HepG2 (cell line): Measurements from ENCODE around the gene FAM219A. TPM values are rescaled to one million over a fixed set of nuclear protein-coding genes. Genes with fewer than 3 reads are reported as not detected.

Source experiments
- ATAC-seq: fragments of 200-7000 bp; cut with Tn5 transposase; 3 replicates; pipeline ENCODE4 v1.9.1; 2020; ENCODE audit warnings: mild to moderate bottlenecking, moderate library complexity
- BruUV-seq: library from RNA; stranded (reverse); fragments of 400-500 nt; replicated peaks from 2 replicates; lab custom pipeline; 2021; lab: Mats Ljungman, UMichigan
- CTCF ChIA-PET: fragments of 300-600 bp; formaldehyde crosslinking; extraction: SDS; loops from one replicate; lab custom pipeline; 2021; ENCODE audit warnings: low total read pairs, inconsistent platforms, low intra/inter-chr PET ratio; lab: Yijun Ruan, JAX
- POLR2A ChIA-PET: fragments of 350-600 bp; sonication (Branson Sonifier 250); formaldehyde crosslinking; loops from one replicate; lab custom pipeline; 2020; ENCODE audit warnings: antibody characterized with exemption, inconsistent platforms; lab: Yijun Ruan, JAX
- DNase-seq: peaks from one replicate; pipeline ENCODE4 v3.0.0-alpha.2; 2015; ENCODE audit warnings: low spot score
- FAIRE-seq: peaks from 3 replicates; lab custom pipeline; 2011; peaks lifted over from hg19 to GRCh38; lab: Jason Lieb, UNC
- H2AFZ ChIP-seq: one replicate; pipeline ENCODE4 v1.6.1; 2011; ENCODE audit warnings: low read length, inconsistent platforms
- H3K27ac ChIP-seq: fragments of 300-600 bp; 3 replicates; pipeline ENCODE4 v1.8.0; 2011; ENCODE audit warnings: mixed run types, mild to moderate bottlenecking, mixed read lengths, low read length, inconsistent platforms; ENCODE audit not compliant: insufficient read depth; ENCODE audit errors: extremely low read length
- H3K27me3 ChIP-seq, 2 experiments: fragments of 200-600 bp in 1 of 2; 2 replicates in 1 of 2; 3 replicates in 1 of 2; pipeline versions ENCODE4 v1.6.0 to v1.8.0; 2011; ENCODE audit warnings: low read length in 2 of 2, mild to moderate bottlenecking in 2 of 2, moderate library complexity in 2 of 2, inconsistent platforms in 1 of 2; ENCODE audit not compliant: insufficient read depth in 2 of 2, control insufficient read depth in 1 of 2
- H3K36me3 ChIP-seq, 2 experiments: fragments of 200-600 bp in 1 of 2; replicated peaks in 1 of 2; 2 replicates in 1 of 2; 3 replicates in 1 of 2; pipeline versions ENCODE4 v1.5.1 to v1.8.0; 2011; ENCODE audit warnings: low read length in 2 of 2, inconsistent platforms in 1 of 2; ENCODE audit not compliant: insufficient read depth in 2 of 2, control insufficient read depth in 1 of 2
- H3K4me1 ChIP-seq: 2 replicates; pipeline ENCODE4 v1.5.1; 2012; ENCODE audit warnings: low read length, inconsistent platforms; ENCODE audit not compliant: insufficient read depth
- H3K4me2 ChIP-seq: 2 replicates; pipeline ENCODE4 v1.6.0; 2011; ENCODE audit warnings: low read depth, low read length, inconsistent platforms
- H3K4me3 ChIP-seq, 3 experiments: fragments of 200-600 bp in 1 of 3; sonication (generic), shearing (Covaris generic) in 1 of 3; replicated peaks in 1 of 3; 2 replicates each; pipeline ENCODE4 v1.5.1; 2011 to 2016; ENCODE audit warnings: low read length in 3 of 3, inconsistent platforms in 2 of 3, low read depth in 2 of 3, mild to moderate bottlenecking in 2 of 3, control low read depth in 1 of 3, mixed read lengths in 1 of 3; ENCODE audit not compliant: insufficient read depth in 1 of 3
- H3K79me2 ChIP-seq: one replicate; pipeline ENCODE4 v1.6.1; 2011; ENCODE audit warnings: low read length, inconsistent platforms; ENCODE audit not compliant: insufficient read depth
- H3K9ac ChIP-seq: 2 replicates; pipeline ENCODE4 v1.6.0; 2011; ENCODE audit warnings: mild to moderate bottlenecking, low read depth, low read length, inconsistent platforms; ENCODE audit not compliant: insufficient read depth
- H3K9me3 ChIP-seq: 2 replicates; pipeline ENCODE4 v1.5.1; 2012; ENCODE audit warnings: mild to moderate bottlenecking, low read length
- H4K20me1 ChIP-seq: 2 replicates; pipeline ENCODE4 v1.6.0; 2011; ENCODE audit warnings: inconsistent platforms, mild to moderate bottlenecking, low read length, moderate library complexity; ENCODE audit not compliant: insufficient read depth
- BORCS8-MEF2B ChIP-seq: sonication (generic); formaldehyde crosslinking; IDR thresholded peaks from 2 replicates; pipeline ENCODE4 v1.8.0; 2022; ENCODE audit warnings: mild to moderate bottlenecking, missing genetic modification reagents
- CCDC6 ChIP-seq: sonication (generic); formaldehyde crosslinking; IDR thresholded peaks from 2 replicates; pipeline ENCODE4 v1.8.1; 2022; ENCODE audit warnings: mild to moderate bottlenecking, missing genetic modification reagents, moderate library complexity
- ETV5 ChIP-seq: IDR thresholded peaks from 2 replicates; pipeline ENCODE4 v1.6.1; 2018; ENCODE audit warnings: missing biosample characterization, missing genetic modification reagents, inconsistent platforms, borderline replicate concordance
- FOSL2 ChIP-seq: sonication (generic); formaldehyde crosslinking; IDR thresholded peaks from 2 replicates; pipeline ENCODE4 v1.4.0; 2020; ENCODE audit warnings: missing genetic modification reagents
- MAZ ChIP-seq, 2 experiments: sonication (generic) in 1 of 2; formaldehyde crosslinking in 1 of 2; IDR thresholded peaks; 2 replicates each; pipeline versions ENCODE4 v1.5.0 to v1.6.1; 2012 to 2020; ENCODE audit warnings: low read depth in 2 of 2, mild to moderate bottlenecking in 2 of 2, borderline replicate concordance in 1 of 2, improper control_type of control experiment in 1 of 2, low read length in 1 of 2, missing genetic modification reagents in 1 of 2, moderate library complexity in 1 of 2
- NONO ChIP-seq, 2 experiments: fragments of 450-650 bp in 1 of 2; sonication (generic) in 1 of 2; formaldehyde crosslinking in 1 of 2; IDR thresholded peaks in 1 of 2; conservative IDR thresholded peaks in 1 of 2; 2 replicates each; pipeline versions ENCODE4 v1.6.1 to v1.8.0; 2017 to 2022; ENCODE audit warnings: mild to moderate bottlenecking in 1 of 2, missing genetic modification reagents in 1 of 2, moderate library complexity in 1 of 2
- PRMT3 ChIP-seq: sonication (generic); formaldehyde crosslinking; IDR thresholded peaks from 2 replicates; pipeline ENCODE4 v1.8.1; 2022; ENCODE audit warnings: low read depth, mild to moderate bottlenecking, moderate library complexity, missing genetic modification reagents, borderline replicate concordance
- RAD21 ChIP-seq: fragments of 450-650 bp; formaldehyde crosslinking; IDR thresholded peaks from 2 replicates; pipeline ENCODE4 v1.5.0; 2020; ENCODE audit warnings: mild to moderate bottlenecking
- RXRB ChIP-seq: IDR thresholded peaks from 2 replicates; pipeline ENCODE4 v1.6.1; 2016; ENCODE audit warnings: borderline replicate concordance, missing genetic modification reagents, missing compliant biosample characterization
- SALL1 ChIP-seq: sonication (generic); formaldehyde crosslinking; IDR thresholded peaks from 2 replicates; pipeline ENCODE4 v1.8.0; 2022; ENCODE audit warnings: mild to moderate bottlenecking, missing genetic modification reagents
- SALL2 ChIP-seq: sonication (generic); formaldehyde crosslinking; IDR thresholded peaks from 2 replicates; pipeline ENCODE4 v1.8.1; 2023; ENCODE audit warnings: mild to moderate bottlenecking, missing genetic modification reagents, inconsistent platforms
- SMAD3 ChIP-seq: sonication (generic); formaldehyde crosslinking; IDR thresholded peaks from 2 replicates; pipeline ENCODE4 v1.4.0; 2020; ENCODE audit warnings: missing genetic modification reagents
- ZFP62 ChIP-seq: sonication (generic); formaldehyde crosslinking; IDR thresholded peaks from 2 replicates; pipeline ENCODE4 v1.4.0; 2020; ENCODE audit warnings: missing genetic modification reagents
- ZMYM4 ChIP-seq: sonication (generic); formaldehyde crosslinking; IDR thresholded peaks from 2 replicates; pipeline ENCODE4 v1.8.1; 2023; ENCODE audit warnings: mild to moderate bottlenecking, missing genetic modification reagents
- ZNF841 ChIP-seq: sonication (generic); formaldehyde crosslinking; IDR thresholded peaks from 2 replicates; pipeline ENCODE4 v1.8.1; 2023; ENCODE audit warnings: missing genetic modification reagents, borderline replicate concordance
- whole genome bisulfite sequencing: methylation state at CpG from one replicate; pipeline ENCODE4 v1.1.6; 2017; ENCODE audit warnings: low lambda C conversion rate; 5-methylcytosine and 5-hydroxymethylcytosine counted together
- in situ Hi-C: cut with HindIII; loops from 2 replicates; pipeline ENCODE4 v1.10.0; 2017; ENCODE audit warnings: low pct_unique_long_range_greater_than_20kb; ENCODE audit not compliant: extremely low pct_ligation_motif_present
- intact Hi-C: fragments of 100-400 bp; cut with micrococcal nuclease; formaldehyde crosslinking; loops from one replicate; pipeline ENCODE4 v1.10.0; 2022; ENCODE audit not compliant: unreplicated experiment
- polyA plus RNA-seq, 8 experiments: library from polyadenylated mRNA; depleted of rRNA in 3 of 8; stranded (reverse) in 7 of 8; unstranded in 1 of 8; fragments of >200 nt; fragmentation: Illumina TruSeq in 4 of 8; extraction: Trizol in 4 of 8; gene quantifications; 2 replicates each; pipeline versions ENCODE4 v1.2.1 to v1.2.3, GENCODE V29; 2011 to 2016; ENCODE audit warnings: low read depth in 4 of 8, missing spikeins in 1 of 8, mixed read lengths in 1 of 8; ENCODE audit not compliant: insufficient read depth in 1 of 8
- total RNA-seq, 5 experiments: library from RNA; depleted of rRNA; stranded (reverse); fragments of >200 nt; fragmentation: Illumina TruSeq; extraction: Trizol; gene quantifications; 2 replicates each; pipeline ENCODE4 v1.2.3, GENCODE V29; 2016; ENCODE audit warnings: low read depth in 1 of 5
- TF ChIP-seq, protein P1 (sequence below): sonication (generic); formaldehyde crosslinking; IDR thresholded peaks from 2 replicates; pipeline ENCODE4 v1.9.0; 2022; ENCODE audit warnings: missing genetic modification reagents, mild to moderate bottlenecking, borderline replicate concordance
- TF ChIP-seq, protein P2 (sequence below): sonication (generic); formaldehyde crosslinking; IDR thresholded peaks from 2 replicates; pipeline ENCODE4 v1.5.1; 2020; ENCODE audit warnings: mild to moderate bottlenecking, missing genetic modification reagents

The FAM219A gene
- total and polyA plus RNA-seq, 2 of the 13 experiments (the other 11 are each of a cell fraction or from before 2014, with no cell fraction given) = 3.9 to 6.4 TPM

DNA sequence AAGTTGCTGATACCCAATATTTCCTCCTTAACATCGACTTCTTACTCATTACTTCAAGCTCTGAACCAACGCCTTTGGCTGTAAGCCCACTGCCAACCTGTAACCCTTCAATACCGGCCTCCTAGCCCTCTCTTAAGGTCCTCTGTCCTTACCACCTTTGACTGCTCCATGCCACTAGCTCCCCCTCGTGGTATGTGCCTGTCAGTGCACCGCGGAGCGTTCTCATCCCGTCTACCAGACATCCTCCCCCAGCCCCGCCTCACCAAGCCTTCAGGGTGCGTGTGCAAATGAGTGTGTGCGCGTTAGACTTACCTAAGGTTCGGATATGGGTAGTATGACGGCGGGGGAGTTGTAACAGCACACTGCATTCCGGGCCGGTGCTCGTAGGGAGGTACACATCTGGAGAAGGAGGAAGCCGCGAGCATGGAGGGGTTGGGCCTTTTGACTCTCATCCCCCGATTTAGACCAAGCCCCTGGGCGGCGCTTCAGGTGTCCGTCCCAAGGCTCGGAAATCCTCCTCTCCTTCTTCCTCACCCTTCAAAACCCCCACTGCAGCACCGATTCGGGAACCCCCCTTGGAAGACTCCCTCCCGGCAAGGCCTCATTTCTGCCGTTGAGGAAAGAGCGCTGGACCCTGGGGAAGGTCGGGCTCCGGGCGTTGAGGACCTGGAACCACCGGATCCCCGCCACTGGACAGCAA lies 78.9 kb downstream of the FAM219A start:
- H3K9ac ChIP-seq = peak overlapping the region; percentile 46
- BruUV-seq = no TSS peak
- peaks cover 11% of the 10 kb centered on the region for H3K79me2 ChIP-seq
- H2AFZ ChIP-seq = peak overlapping the region; percentile 59
- 2% methylated on average over 27 of the region's 35 CpGs for WGBS
- peaks cover 61% of the 10 kb centered on the region for H3K4me1 ChIP-seq
- in situ Hi-C loops (loop anchor here (5.0 kb wide), 1 partner anchor 47 kb away; no protein-coding TSS in a partner anchor), intact Hi-C loops (loop anchor here (1.0 to 5.0 kb wide), 2 partner anchors 47 to 127 kb away; no protein-coding TSS in a partner anchor)
- peak overlapping the region; percentile 89 for H3K4me2 ChIP-seq
- peak; percentile 26 for ATAC-seq
- H3K27ac ChIP-seq = peak overlapping the region; percentile 39
- H4K20me1 ChIP-seq = no peaks in the 10 kb centered on the region
- ChIA-PET POLR2A (interaction anchor here (0.5 to 9.2 kb wide), 8 partner anchors 24 to 328 kb away, joined by 3 to 162 read pairs (median 5); partner anchors contain the start of gene DCAF12), CTCF (interaction anchor here (1.2 to 7.2 kb wide), 2 partner anchors 48 to 127 kb away, joined by 5 to 143 read pairs; partner anchors contain the start of genes KIF24 and NUDT2)
- H3K27me3 ChIP-seq = no peaks in the 10 kb centered on the region; a peak in 1 of 5 replicates
- no peaks in the 10 kb centered on the region for H3K36me3 ChIP-seq
- peak; percentile 82 for DNase-seq
- peak overlapping the region; percentile 57 to 81 (median 66) for H3K4me3 ChIP-seq
- peak; percentile 88 for FAIRE-seq
- no peaks in the 10 kb centered on the region for H3K9me3 ChIP-seq
- TF ChIP-seq ZFP62 (CRISPR knock-in tag) (no peak), BORCS8-MEF2B (peak; percentile 62; the same call in 1 of the 2 replicates), SMAD3 (CRISPR knock-in tag) (peak; percentile 28; the same call in 1 of the 2 replicates), FOSL2 (CRISPR knock-in tag) (peak; percentile 61), ZNF841 (CRISPR knock-in tag) (no peak), RAD21 (CRISPR knock-in tag) (peak; percentile 97), MAZ (IDR thresholded peaks at IDR 0.05; ENCODE audit: borderline replicate concordance, low read depth, low read length) (no peak), MAZ (CRISPR knock-in tag; IDR thresholded peaks at IDR 0.05; ENCODE audit: low read depth) (peak; percentile 64; the same call in 1 of the 2 replicates), ETV5 (CRISPR knock-in tag) (peak; percentile 51; the same call in 1 of the 2 replicates), PRMT3 (CRISPR knock-in tag) (peak; percentile 30; the same call in 1 of the 2 replicates), SALL2 (CRISPR knock-in tag) (peak; percentile 45; the same call in 1 of the 2 replicates), RXRB (CRISPR knock-in tag) (peak; percentile 51; the same call in 1 of the 2 replicates), NONO (IDR thresholded peaks at IDR 0.05) (no peak), NONO (CRISPR knock-in tag; conservative IDR thresholded peaks at IDR 0.05) (0 out of 2 replicates have a peak, but pooled peaks have one; percentile 39), SALL1 (CRISPR knock-in tag) (peak; percentile 66; the same call in 1 of the 2 replicates), ZMYM4 (CRISPR knock-in tag) (0 out of 2 replicates have a peak, but pooled peaks have one; percentile 29), CCDC6 (0 out of 2 replicates have a peak, but pooled peaks have one; percentile 45)
- TF ChIP-seq, protein P1, sequence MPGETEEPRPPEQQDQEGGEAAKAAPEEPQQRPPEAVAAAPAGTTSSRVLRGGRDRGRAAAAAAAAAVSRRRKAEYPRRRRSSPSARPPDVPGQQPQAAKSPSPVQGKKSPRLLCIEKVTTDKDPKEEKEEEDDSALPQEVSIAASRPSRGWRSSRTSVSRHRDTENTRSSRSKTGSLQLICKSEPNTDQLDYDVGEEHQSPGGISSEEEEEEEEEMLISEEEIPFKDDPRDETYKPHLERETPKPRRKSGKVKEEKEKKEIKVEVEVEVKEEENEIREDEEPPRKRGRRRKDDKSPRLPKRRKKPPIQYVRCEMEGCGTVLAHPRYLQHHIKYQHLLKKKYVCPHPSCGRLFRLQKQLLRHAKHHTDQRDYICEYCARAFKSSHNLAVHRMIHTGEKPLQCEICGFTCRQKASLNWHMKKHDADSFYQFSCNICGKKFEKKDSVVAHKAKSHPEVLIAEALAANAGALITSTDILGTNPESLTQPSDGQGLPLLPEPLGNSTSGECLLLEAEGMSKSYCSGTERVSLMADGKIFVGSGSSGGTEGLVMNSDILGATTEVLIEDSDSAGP (CRISPR knock-in tag) = peak; percentile 43; the same call in 1 of the 2 replicates
- TF ChIP-seq, protein P2, sequence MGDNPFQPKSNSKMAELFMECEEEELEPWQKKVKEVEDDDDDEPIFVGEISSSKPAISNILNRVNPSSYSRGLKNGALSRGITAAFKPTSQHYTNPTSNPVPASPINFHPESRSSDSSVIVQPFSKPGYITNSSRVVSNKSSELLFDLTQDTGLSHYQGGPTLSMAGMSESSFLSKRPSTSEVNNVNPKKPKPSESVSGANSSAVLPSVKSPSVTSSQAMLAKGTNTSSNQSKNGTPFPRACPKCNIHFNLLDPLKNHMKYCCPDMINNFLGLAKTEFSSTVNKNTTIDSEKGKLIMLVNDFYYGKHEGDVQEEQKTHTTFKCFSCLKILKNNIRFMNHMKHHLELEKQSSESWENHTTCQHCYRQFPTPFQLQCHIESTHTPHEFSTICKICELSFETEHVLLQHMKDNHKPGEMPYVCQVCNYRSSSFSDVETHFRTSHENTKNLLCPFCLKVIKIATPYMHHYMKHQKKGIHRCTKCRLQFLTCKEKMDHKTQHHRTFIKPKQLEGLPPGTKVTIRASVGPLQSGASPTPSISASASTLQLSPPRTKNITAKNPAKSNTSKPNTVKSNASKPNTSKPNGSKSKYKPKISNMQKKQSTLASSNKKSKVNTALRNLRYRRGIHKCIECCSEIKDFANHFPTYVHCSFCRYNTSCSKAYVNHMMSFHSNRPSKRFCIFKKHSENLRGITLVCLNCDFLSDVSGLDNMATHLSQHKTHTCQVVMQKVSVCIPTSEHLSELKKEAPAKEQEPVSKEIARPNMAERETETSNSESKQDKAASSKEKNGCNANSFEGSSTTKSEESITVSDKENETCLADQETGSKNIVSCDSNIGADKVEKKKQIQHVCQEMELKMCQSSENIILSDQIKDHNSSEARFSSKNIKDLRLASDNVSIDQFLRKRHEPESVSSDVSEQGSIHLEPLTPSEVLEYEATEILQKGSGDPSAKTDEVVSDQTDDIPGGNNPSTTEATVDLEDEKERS (CRISPR knock-in tag) = 0 out of 2 replicates have a peak, but pooled peaks have one; percentile 54
